K562 (cell line): ENCODE measurements around the gene CEP85L. TPM values are rescaled to one million over a fixed set of nuclear protein-coding genes. Genes with fewer than 3 reads are reported as not detected.

Source experiments
- ATAC-seq: fragments of 200-7000 bp; cut with Tn5 transposase; 3 replicates; pipeline ENCODE4 v1.9.1; 2020; ENCODE audit warnings: moderate library complexity
- BruUV-seq: library from RNA; stranded (reverse); fragments of 400-500 nt; replicated peaks from 2 replicates; lab custom pipeline; 2021; lab: Mats Ljungman, UMichigan
- CTCF ChIA-PET: fragments of 300-600 bp; formaldehyde crosslinking; extraction: SDS; loops from one replicate; lab custom pipeline; 2021; ENCODE audit warnings: low intra/inter-chr PET ratio; lab: Yijun Ruan, JAX
- POLR2A ChIA-PET: fragments of 300-600, 350-650 bp; sonication (Branson Sonifier 250); formaldehyde crosslinking; extraction: SDS; loops from one replicate; lab custom pipeline; 2021; ENCODE audit warnings: antibody characterized with exemption, inconsistent platforms; lab: Yijun Ruan, JAX
- DNase-seq, 4 experiments: peaks; one replicate each; pipeline versions ENCODE4 v3.0.0 to v3.0.0-alpha.2; 2011 to 2018; ENCODE audit warnings: low spot score in 3 of 4, mixed read lengths in 3 of 4; ENCODE audit errors: extremely low read depth in 1 of 4
- FAIRE-seq: peaks from 2 replicates; lab custom pipeline; 2011; peaks lifted over from hg19 to GRCh38; lab: Jason Lieb, UNC
- H2AFZ ChIP-seq: 2 replicates; pipeline ENCODE4 v1.6.0; 2011; ENCODE audit warnings: low read depth, low read length, control low read depth, inconsistent platforms
- H3K27ac ChIP-seq: fragments of 200-600 bp; 3 replicates; pipeline ENCODE4 v1.8.0; 2011; ENCODE audit warnings: low read depth, mild to moderate bottlenecking, control low read depth, inconsistent platforms, low read length, moderate library complexity, mixed read lengths; ENCODE audit errors: extremely low read depth
- H3K27me3 ChIP-seq, 2 experiments: fragments of 300-600 bp in 1 of 2; 2 replicates in 1 of 2; 3 replicates in 1 of 2; pipeline versions ENCODE4 v1.6.0 to v1.8.0; 2011; ENCODE audit warnings: inconsistent platforms in 2 of 2, low read length in 2 of 2, mild to moderate bottlenecking in 1 of 2, mixed read lengths in 1 of 2, moderate library complexity in 1 of 2; ENCODE audit not compliant: control insufficient read depth in 2 of 2, insufficient read depth in 2 of 2
- H3K36me3 ChIP-seq: fragments of 300-600 bp; 3 replicates; pipeline ENCODE4 v1.8.0; 2011; ENCODE audit warnings: mild to moderate bottlenecking, low read length, inconsistent platforms; ENCODE audit not compliant: control insufficient read depth, insufficient read depth
- H3K4me1 ChIP-seq, 2 experiments: fragments of 200-600 bp in 1 of 2; replicated peaks in 1 of 2; 2 replicates in 1 of 2; 3 replicates in 1 of 2; pipeline versions ENCODE4 v1.5.1 to v1.8.0; 2011; ENCODE audit warnings: inconsistent platforms in 2 of 2, low read length in 2 of 2, mild to moderate bottlenecking in 1 of 2, mixed read lengths in 1 of 2, moderate library complexity in 1 of 2; ENCODE audit not compliant: control insufficient read depth in 2 of 2, insufficient read depth in 2 of 2
- H3K4me2 ChIP-seq: 2 replicates; pipeline ENCODE4 v1.6.1; 2011; ENCODE audit warnings: low read length, control low read depth, inconsistent platforms, mixed read lengths; ENCODE audit not compliant: insufficient read depth
- H3K4me3 ChIP-seq: fragments of 200-600 bp; sonication (generic), shearing (Covaris generic); 2 replicates; pipeline ENCODE4 v1.5.1; 2016; ENCODE audit warnings: control low read depth, inconsistent platforms
- H3K79me2 ChIP-seq: fragments of 200-600 bp; 3 replicates; pipeline ENCODE4 v1.8.0; 2011; ENCODE audit warnings: low read length, inconsistent platforms; ENCODE audit not compliant: control insufficient read depth, insufficient read depth
- H3K9ac ChIP-seq, 2 experiments: 2 replicates each; pipeline versions ENCODE4 v1.6.0 to v1.6.1; 2011; ENCODE audit warnings: low read depth in 2 of 2, low read length in 2 of 2, control low read depth in 1 of 2, inconsistent platforms in 1 of 2, mild to moderate bottlenecking in 1 of 2, mixed read lengths in 1 of 2; ENCODE audit not compliant: insufficient read depth in 1 of 2
- H3K9me1 ChIP-seq: one replicate; pipeline ENCODE4 v1.6.0; 2011; ENCODE audit warnings: inconsistent platforms, mild to moderate bottlenecking, low read length, moderate library complexity; ENCODE audit not compliant: control insufficient read depth, insufficient read depth
- H3K9me3 ChIP-seq: replicated peaks from 2 replicates; pipeline ENCODE4 v1.5.1; 2011; ENCODE audit warnings: low read depth, low read length, inconsistent platforms; ENCODE audit not compliant: control insufficient read depth, insufficient read depth
- H4K20me1 ChIP-seq: replicated peaks from 2 replicates; pipeline ENCODE4 v1.6.1; 2011; ENCODE audit warnings: low read length, inconsistent platforms, mixed read lengths; ENCODE audit not compliant: control insufficient read depth, insufficient read depth
- ARID1B ChIP-seq: fragments of 450-650 bp; IDR thresholded peaks from 2 replicates; pipeline ENCODE4 v1.6.1; 2016; ENCODE audit warnings: antibody characterized with exemption, mild to moderate bottlenecking, inconsistent platforms
- CBFA2T2 ChIP-seq: fragments of 450-650 bp; conservative IDR thresholded peaks from 2 replicates; pipeline ENCODE4 v1.6.1; 2017; ENCODE audit warnings: mild to moderate bottlenecking
- KDM1A ChIP-seq, 2 experiments: fragments of 450-650 bp; IDR thresholded peaks; 2 replicates each; pipeline ENCODE4 v1.6.1; 2016; ENCODE audit warnings: mild to moderate bottlenecking in 2 of 2
- MED1 ChIP-seq: sonication (generic); formaldehyde crosslinking; IDR thresholded peaks from 2 replicates; pipeline ENCODE4 v1.8.1; 2023; ENCODE audit warnings: missing genetic modification reagents, borderline replicate concordance
- NCOA4 ChIP-seq: fragments of 450-650 bp; IDR thresholded peaks from 2 replicates; pipeline ENCODE4 v1.6.1; 2018; ENCODE audit warnings: mild to moderate bottlenecking; ENCODE audit not compliant: partially characterized antibody
- NCOA6 ChIP-seq: fragments of 450-650 bp; IDR thresholded peaks from 2 replicates; pipeline ENCODE4 v1.6.1; 2017; ENCODE audit warnings: mild to moderate bottlenecking
- NR1H2 ChIP-seq: sonication (generic); formaldehyde crosslinking; IDR thresholded peaks from 2 replicates; pipeline ENCODE4 v1.4.0; 2020; ENCODE audit warnings: mild to moderate bottlenecking, missing genetic modification reagents
- TAL1 ChIP-seq: fragments of 450-650 bp; IDR thresholded peaks from 2 replicates; pipeline ENCODE4 v1.6.1; 2016; ENCODE audit warnings: mild to moderate bottlenecking
- TCF3 ChIP-seq: sonication (generic); formaldehyde crosslinking; IDR thresholded peaks from 2 replicates; pipeline ENCODE4 v1.4.0; 2020; ENCODE audit warnings: mild to moderate bottlenecking, missing genetic modification reagents
- TEAD4 ChIP-seq, 2 experiments: sonication (generic) in 1 of 2; formaldehyde crosslinking in 1 of 2; IDR thresholded peaks; 2 replicates each; pipeline versions ENCODE4 v1.6.1 to v1.8.0; 2012 to 2022; ENCODE audit warnings: borderline replicate concordance in 1 of 2, inconsistent platforms in 1 of 2, low read length in 1 of 2, mild to moderate bottlenecking in 1 of 2, missing genetic modification reagents in 1 of 2
- TFAM ChIP-seq: fragments of 250-450 bp; sonication (Bioruptor Pico); conservative IDR thresholded peaks from 2 replicates; pipeline ENCODE4 v1.5.0; 2021; ENCODE audit warnings: mild to moderate bottlenecking, moderate library complexity
- ZKSCAN3 ChIP-seq: fragments of 250-450 bp; sonication (Bioruptor Pico); IDR thresholded peaks from 2 replicates; pipeline ENCODE4 v1.4.0; 2020
- ZZZ3 ChIP-seq: fragments of 450-650 bp; IDR thresholded peaks from 2 replicates; pipeline ENCODE4 v1.6.1; 2016; ENCODE audit warnings: antibody characterized with exemption, mild to moderate bottlenecking, moderate library complexity
- WGBS: fragments of 100-300 bp; shearing (Covaris generic); methylation state at CpG from one replicate; pipeline ENCODE4 v1.1.6; 2016; ENCODE audit warnings: low coverage, mixed read lengths; ENCODE audit not compliant: insufficient coverage; ENCODE audit errors: missing lambda C conversion rate; 5-methylcytosine and 5-hydroxymethylcytosine counted together
- in situ Hi-C: fragments of 300-500 bp; cut with MboI; formaldehyde crosslinking; loops from 4 replicates; pipeline ENCODE4 v1.15.0; 2018; ENCODE audit warnings: inconsistent platforms, mixed read lengths
- intact Hi-C: fragments of 100-400 bp; cut with micrococcal nuclease; formaldehyde crosslinking; loops from 2 replicates; pipeline ENCODE4 v1.14.2; 2022
- polyA plus RNA-seq, 8 experiments: library from polyadenylated mRNA; depleted of rRNA in 4 of 8; stranded (reverse) in 5 of 8; unstranded in 3 of 8; fragments of >200 nt; fragmentation: Nextera tagmentation in 2 of 8; fragmentation: Illumina TruSeq in 1 of 8; extraction: Ambion mirVana in 2 of 8; extraction: Trizol in 1 of 8; gene quantifications; 2 replicates each; pipeline versions ENCODE4 v1.2.1 to v1.2.3, GENCODE V29; 2011 to 2014; ENCODE audit warnings: inconsistent platforms in 1 of 8, missing spikeins in 1 of 8
- total RNA-seq, 7 experiments: library from RNA; depleted of rRNA in 6 of 7; stranded (reverse); fragments of >200 nt in 6 of 7; fragmentation: Illumina TruSeq in 2 of 7; extraction: Trizol in 2 of 7; gene quantifications; 2 replicates each; pipeline versions ENCODE4 v1.2.1 to v1.2.3, GENCODE V29; 2011 to 2021; ENCODE audit warnings: low replicate concordance in 1 of 7
- TF ChIP-seq, protein P1 (sequence below), 3 experiments: fragments of 200-800 bp in 1 of 3; fragments of 250-450 bp in 1 of 3; fragments of 450-650 bp in 1 of 3; sonication (Bioruptor Pico) in 1 of 3; sonication (Bioruptor generic) in 1 of 3; formaldehyde crosslinking in 1 of 3; IDR thresholded peaks; 2 replicates each; pipeline versions ENCODE4 v1.6.1 to v1.8.0; 2016 to 2022; ENCODE audit warnings: mild to moderate bottlenecking in 2 of 3, missing genetic modification characterization in 2 of 3, missing compliant biosample characterization in 1 of 3, moderate library complexity in 1 of 3
- TF ChIP-seq, protein P2 (sequence below): fragments of 450-650 bp; formaldehyde crosslinking; IDR thresholded peaks from 2 replicates; pipeline ENCODE4 v1.4.0; 2022; ENCODE audit warnings: mild to moderate bottlenecking, moderate library complexity
- TF ChIP-seq, protein P3 (sequence below): fragments of 150-350 bp; IDR thresholded peaks from 2 replicates; pipeline ENCODE4 v1.6.1; 2014; ENCODE audit warnings: low read depth, mild to moderate bottlenecking, low read length, borderline replicate concordance

CEP85L gene
- total and polyA plus RNA-seq, 9 of the 15 experiments (the other 6 are each of a cell fraction or from before 2014, with no cell fraction given): 4.5 to 15.8 (median 8.3) TPM

DNA sequence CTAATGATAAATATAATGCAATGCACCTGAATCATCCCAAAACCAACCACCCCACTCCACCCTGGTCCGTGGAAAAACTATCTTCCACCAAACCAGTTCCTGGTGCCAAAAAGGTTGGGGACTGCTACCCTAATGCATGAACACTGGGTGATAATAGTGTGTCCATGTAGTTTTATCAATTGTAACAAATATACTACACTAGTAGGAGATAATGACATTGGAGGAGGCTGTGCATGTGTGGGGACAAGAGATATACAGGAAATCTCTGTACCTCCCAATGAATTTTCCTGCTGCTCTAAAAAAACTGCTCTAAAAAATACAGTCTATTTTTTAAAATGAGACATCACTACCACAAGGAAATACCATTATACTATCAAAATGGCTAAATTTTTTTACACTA lies 20.5 kb downstream of the CEP85L start:
- peak; percentile 66 for ATAC-seq
- ChIA-PET POLR2A (no interaction called here), CTCF (no interaction called here)
- H4K20me1 ChIP-seq: no peaks in the 10 kb centered on the region
- H3K4me1 ChIP-seq: peaks cover 9 to 12% of the 10 kb centered on the region in 2 experiments; a peak in 3 of 5 replicates
- in situ Hi-C loops: no loop called here
- peaks cover 17% of the 10 kb centered on the region for H3K36me3 ChIP-seq
- H3K9ac ChIP-seq: no peak overlapping the region
- no peak overlapping the region for H3K4me3 ChIP-seq
- no peaks in the 10 kb centered on the region for H3K9me1 ChIP-seq
- peaks cover 2% of the 10 kb centered on the region for H3K9me3 ChIP-seq
- intact Hi-C loops: no loop called here
- no peak overlapping the region for H3K4me2 ChIP-seq
- 10% methylated on average over 1 of the region's 1 CpG for WGBS
- BruUV-seq: no TSS peak
- no peak overlapping the region for H3K27ac ChIP-seq
- no peak for FAIRE-seq
- DNase-seq: peak in 1 of 4 experiments; percentile 26
- no peaks in the 10 kb centered on the region for H3K27me3 ChIP-seq
- peaks cover 43% of the 10 kb centered on the region; the same call in 2 of the 3 replicates for H3K79me2 ChIP-seq
- no peak overlapping the region for H2AFZ ChIP-seq
- TF ChIP-seq NCOA6 (no peak), CBFA2T2 (peak; percentile 59), NCOA4 (no peak), NR1H2 (no peak), ZZZ3 (no peak), KDM1A (IDR thresholded peaks at IDR 0.05) (peak in 1 of 2 experiments; percentile 36; a peak in 1 of 4 replicates), TFAM (CRISPR knock-in tag) (no peak), ZKSCAN3 (no peak), ARID1B (peak; percentile 55; the same call in 1 of the 2 replicates), MED1 (CRISPR knock-in tag) (no peak), TEAD4 (IDR thresholded peaks at IDR 0.05; ENCODE audit: low read length) (peak; percentile 29; the same call in 1 of the 2 replicates), TEAD4 (CRISPR knock-in tag; IDR thresholded peaks at IDR 0.05; ENCODE audit: borderline replicate concordance) (no peak), TAL1 (peak; percentile 41; the same call in 1 of the 2 replicates), TCF3 (CRISPR knock-in tag) (peak; percentile 42)
- TF ChIP-seq, protein P1, sequence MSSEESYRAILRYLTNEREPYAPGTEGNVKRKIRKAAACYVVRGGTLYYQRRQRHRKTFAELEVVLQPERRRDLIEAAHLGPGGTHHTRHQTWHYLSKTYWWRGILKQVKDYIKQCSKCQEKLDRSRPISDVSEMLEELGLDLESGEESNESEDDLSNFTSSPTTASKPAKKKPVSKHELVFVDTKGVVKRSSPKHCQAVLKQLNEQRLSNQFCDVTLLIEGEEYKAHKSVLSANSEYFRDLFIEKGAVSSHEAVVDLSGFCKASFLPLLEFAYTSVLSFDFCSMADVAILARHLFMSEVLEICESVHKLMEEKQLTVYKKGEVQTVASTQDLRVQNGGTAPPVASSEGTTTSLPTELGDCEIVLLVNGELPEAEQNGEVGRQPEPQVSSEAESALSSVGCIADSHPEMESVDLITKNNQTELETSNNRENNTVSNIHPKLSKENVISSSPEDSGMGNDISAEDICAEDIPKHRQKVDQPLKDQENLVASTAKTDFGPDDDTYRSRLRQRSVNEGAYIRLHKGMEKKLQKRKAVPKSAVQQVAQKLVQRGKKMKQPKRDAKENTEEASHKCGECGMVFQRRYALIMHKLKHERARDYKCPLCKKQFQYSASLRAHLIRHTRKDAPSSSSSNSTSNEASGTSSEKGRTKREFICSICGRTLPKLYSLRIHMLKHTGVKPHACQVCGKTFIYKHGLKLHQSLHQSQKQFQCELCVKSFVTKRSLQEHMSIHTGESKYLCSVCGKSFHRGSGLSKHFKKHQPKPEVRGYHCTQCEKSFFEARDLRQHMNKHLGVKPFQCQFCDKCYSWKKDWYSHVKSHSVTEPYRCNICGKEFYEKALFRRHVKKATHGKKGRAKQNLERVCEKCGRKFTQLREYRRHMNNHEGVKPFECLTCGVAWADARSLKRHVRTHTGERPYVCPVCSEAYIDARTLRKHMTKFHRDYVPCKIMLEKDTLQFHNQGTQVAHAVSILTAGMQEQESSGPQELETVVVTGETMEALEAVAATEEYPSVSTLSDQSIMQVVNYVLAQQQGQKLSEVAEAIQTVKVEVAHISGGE (CRISPR knock-in tag; IDR thresholded peaks at IDR 0.05): no peak
- TF ChIP-seq, protein P2, sequence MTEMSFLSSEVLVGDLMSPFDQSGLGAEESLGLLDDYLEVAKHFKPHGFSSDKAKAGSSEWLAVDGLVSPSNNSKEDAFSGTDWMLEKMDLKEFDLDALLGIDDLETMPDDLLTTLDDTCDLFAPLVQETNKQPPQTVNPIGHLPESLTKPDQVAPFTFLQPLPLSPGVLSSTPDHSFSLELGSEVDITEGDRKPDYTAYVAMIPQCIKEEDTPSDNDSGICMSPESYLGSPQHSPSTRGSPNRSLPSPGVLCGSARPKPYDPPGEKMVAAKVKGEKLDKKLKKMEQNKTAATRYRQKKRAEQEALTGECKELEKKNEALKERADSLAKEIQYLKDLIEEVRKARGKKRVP (CRISPR knock-in tag): no peak
- TF ChIP-seq, protein P3, sequence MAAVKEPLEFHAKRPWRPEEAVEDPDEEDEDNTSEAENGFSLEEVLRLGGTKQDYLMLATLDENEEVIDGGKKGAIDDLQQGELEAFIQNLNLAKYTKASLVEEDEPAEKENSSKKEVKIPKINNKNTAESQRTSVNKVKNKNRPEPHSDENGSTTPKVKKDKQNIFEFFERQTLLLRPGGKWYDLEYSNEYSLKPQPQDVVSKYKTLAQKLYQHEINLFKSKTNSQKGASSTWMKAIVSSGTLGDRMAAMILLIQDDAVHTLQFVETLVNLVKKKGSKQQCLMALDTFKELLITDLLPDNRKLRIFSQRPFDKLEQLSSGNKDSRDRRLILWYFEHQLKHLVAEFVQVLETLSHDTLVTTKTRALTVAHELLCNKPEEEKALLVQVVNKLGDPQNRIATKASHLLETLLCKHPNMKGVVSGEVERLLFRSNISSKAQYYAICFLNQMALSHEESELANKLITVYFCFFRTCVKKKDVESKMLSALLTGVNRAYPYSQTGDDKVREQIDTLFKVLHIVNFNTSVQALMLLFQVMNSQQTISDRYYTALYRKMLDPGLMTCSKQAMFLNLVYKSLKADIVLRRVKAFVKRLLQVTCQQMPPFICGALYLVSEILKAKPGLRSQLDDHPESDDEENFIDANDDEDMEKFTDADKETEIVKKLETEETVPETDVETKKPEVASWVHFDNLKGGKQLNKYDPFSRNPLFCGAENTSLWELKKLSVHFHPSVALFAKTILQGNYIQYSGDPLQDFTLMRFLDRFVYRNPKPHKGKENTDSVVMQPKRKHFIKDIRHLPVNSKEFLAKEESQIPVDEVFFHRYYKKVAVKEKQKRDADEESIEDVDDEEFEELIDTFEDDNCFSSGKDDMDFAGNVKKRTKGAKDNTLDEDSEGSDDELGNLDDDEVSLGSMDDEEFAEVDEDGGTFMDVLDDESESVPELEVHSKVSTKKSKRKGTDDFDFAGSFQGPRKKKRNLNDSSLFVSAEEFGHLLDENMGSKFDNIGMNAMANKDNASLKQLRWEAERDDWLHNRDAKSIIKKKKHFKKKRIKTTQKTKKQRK: no peak
